Colonic mucosa (tissue), 4 donors: ENCODE results near the gene TRMT44. TPM values are rescaled to one million over a fixed set of nuclear protein-coding genes. Genes with fewer than 3 reads are reported as not detected.
"Not testable (repeated sequence)": the region's sequence is repeated elsewhere in the genome, so short reads cannot be mapped to it uniquely, and the experiment has no call there.

Experiments
- DNase-seq: peaks from one replicate; pipeline ENCODE4 v3.0.0-alpha.2; 2020
- H3K27ac ChIP-seq: fragments of 200-600 bp; one replicate; pipeline ENCODE4 v1.8.0; 2021
- H3K27me3 ChIP-seq: fragments of 200-600 bp; one replicate; pipeline ENCODE4 v1.8.0; 2021
- H3K36me3 ChIP-seq: fragments of 200-600 bp; one replicate; pipeline ENCODE4 v1.8.0; 2021
- H3K4me1 ChIP-seq: fragments of 200-600 bp; one replicate; pipeline ENCODE4 v1.8.0; 2021; ENCODE audit warnings: mild to moderate bottlenecking
- H3K4me3 ChIP-seq: fragments of 200-600 bp; one replicate; pipeline ENCODE4 v1.8.0; 2021
- H3K9ac ChIP-seq, 2 donors: one replicate each; pipeline ENCODE4 v1.7.0; 2013; ENCODE audit warnings: control low read depth in 2 of 2, low read depth in 2 of 2, low read length in 2 of 2
- H3K9me3 ChIP-seq: fragments of 200-600 bp; one replicate; pipeline ENCODE4 v1.8.0; 2021
- CTCF ChIP-seq: fragments of 200-600 bp; IDR thresholded peaks from one replicate; pipeline ENCODE4 v1.8.0; 2022; ENCODE audit warnings: antibody characterized with exemption, mild to moderate bottlenecking
- intact Hi-C: fragments of 100-400 bp; cut with DNase I; formaldehyde crosslinking; loops from one replicate; pipeline ENCODE4 v1.14.1; 2022
- total RNA-seq, 2 donors: library from RNA; stranded (reverse); fragmentation: NEBNext Ultra II Directional in 1 of 2; extraction: Animal tissue kit (Norgen Biotek cat#: 25700) in 1 of 2; gene quantifications; one replicate each; pipeline ENCODE4 v1.2.1, GENCODE V29; 2021
- donor health status: healthy.
- donor health status: DM: no; HTN: no; CAD: no.
- donor health status: DM: no; HTN: no; CAD: no.

Gene TRMT44
- total RNA-seq, 2 donors from 2014 or later, result 10.3 to 15.6 TPM

- Histone ChIP-seq H3K9ac (no peak overlapping the region), H3K36me3 (no peaks in the 10 kb centered on the region), H3K4me1 (no peaks in the 10 kb centered on the region), H3K4me3 (no peak overlapping the region), H3K9me3 (no peaks in the 10 kb centered on the region), H3K27me3 (no peaks in the 10 kb centered on the region), H3K27ac (no peak overlapping the region)
- no peak for DNase-seq
- intact Hi-C loops, result no loop called here
- no peak for TF ChIP-seq CTCF
Measured at GRCh38 chr4:8480221-8480620, 39.6 kb downstream of the TRMT44 start.

DNA sequence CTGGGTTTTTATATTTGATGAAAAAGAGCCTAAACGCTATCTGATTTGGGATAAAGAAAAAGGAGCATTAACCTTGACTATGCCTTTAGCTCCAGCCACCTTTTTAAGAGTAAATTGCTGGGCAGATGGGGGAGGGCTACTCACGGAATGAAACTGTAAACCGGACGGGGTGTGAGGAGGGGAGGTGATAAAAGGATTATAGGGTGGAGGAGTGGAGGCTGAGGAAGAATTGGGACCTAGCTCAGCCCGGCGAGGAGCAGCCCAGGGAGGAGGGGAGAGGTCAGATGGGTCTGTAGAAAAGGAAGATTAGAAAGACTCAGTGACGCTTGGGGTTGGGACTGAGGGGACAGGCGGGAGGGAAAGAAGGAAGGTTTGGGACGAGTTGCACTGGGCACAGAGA, 46.1 kb downstream of the TRMT44 start:
- H3K4me3 ChIP-seq, H3K9ac ChIP-seq, H3K4me1 ChIP-seq, intact Hi-C loops, H3K27me3 ChIP-seq, H3K36me3 ChIP-seq, DNase-seq, H3K9me3 ChIP-seq, H3K27ac ChIP-seq: not testable (repeated sequence)

DNA sequence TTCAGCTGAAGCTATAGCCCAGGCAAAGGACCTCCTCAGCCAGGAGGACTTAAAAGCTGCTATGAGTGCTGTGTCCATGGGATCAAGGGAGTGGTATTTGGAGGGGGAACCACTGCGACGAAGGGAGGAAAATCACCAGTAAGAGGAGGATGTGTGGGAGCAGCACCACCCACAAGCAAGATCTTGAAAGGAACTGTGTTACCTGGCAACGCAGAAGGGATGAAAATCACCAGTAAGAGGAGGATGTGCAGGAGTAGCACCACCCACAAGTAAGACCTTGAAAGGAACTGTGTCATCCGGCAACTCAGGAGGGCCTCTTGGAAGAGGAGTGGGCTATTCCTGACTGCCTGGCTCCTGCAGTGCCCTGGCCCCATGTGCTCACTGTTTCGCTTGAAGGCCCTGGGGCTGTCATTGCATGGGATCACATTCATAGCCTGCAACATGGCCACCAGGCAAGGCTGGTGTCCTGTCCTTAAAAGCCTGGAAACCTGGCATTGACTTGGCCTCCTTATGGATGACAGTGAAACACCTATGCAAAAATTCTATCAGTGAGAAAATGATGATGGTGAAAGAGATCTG, 48.3 kb downstream of the TRMT44 start:
- no peak overlapping the region for H3K4me3 ChIP-seq
- no peak overlapping the region for H3K27ac ChIP-seq
- no peaks in the 10 kb centered on the region for H3K36me3 ChIP-seq
- H3K9ac ChIP-seq, result no peak overlapping the region
- no peaks in the 10 kb centered on the region for H3K9me3 ChIP-seq
- intact Hi-C loops, result no loop called here
- no peaks in the 10 kb centered on the region for H3K27me3 ChIP-seq
- H3K4me1 ChIP-seq, result no peaks in the 10 kb centered on the region
- no peak for TF ChIP-seq CTCF
- no peak for DNase-seq

DNA sequence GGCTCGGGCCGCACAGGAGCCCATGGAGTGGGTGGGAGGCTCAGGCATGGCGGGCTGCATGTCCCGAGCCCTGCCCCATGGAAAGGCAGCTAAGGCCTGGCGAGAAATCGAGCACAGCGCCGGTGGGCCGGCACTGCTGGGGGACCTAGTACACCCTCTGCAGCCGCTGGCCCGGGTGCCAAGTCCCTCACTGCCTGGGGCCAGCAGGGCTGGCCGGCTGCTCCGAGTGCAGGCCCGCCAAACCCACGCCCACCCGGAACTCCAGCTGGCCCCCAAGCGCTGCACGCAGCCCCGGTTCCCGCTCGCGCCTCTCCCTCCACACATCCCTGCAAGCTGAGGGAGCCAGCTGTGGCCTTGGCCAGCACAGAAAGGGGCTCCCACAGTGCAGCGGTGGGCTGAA, 50.9 kb downstream of the TRMT44 start:
- H3K4me3 ChIP-seq, H3K36me3 ChIP-seq, intact Hi-C loops, H3K27ac ChIP-seq, DNase-seq, H3K9me3 ChIP-seq, H3K27me3 ChIP-seq, H3K4me1 ChIP-seq, H3K9ac ChIP-seq: not testable (repeated sequence)

DNA sequence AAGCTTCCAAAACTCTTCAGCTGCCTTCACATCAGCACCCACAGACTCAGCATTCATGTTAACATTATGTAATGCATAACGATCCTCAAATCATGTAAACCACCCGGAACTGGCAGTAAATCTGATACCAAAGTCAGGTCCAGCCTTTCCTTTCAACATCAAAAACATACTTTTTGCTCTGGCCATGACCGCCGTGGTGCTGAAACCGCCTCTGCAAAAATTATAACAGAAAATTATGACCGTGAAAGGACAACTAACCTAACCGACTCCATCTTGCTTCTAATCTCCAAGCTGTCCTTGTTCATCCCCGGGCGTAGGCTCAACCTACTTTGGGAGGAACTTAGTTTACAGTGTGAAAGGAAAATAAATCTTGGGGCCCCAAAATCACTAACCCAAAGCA, 51.6 kb downstream of the TRMT44 start:
- no peaks in the 10 kb centered on the region for H3K27me3 ChIP-seq
- no peaks in the 10 kb centered on the region for H3K9me3 ChIP-seq
- intact Hi-C loops, result no loop called here
- no peaks in the 10 kb centered on the region for H3K36me3 ChIP-seq
- no peak overlapping the region for H3K27ac ChIP-seq
- no peak for DNase-seq
- no peaks in the 10 kb centered on the region for H3K4me1 ChIP-seq
- no peak for TF ChIP-seq CTCF
- no peak overlapping the region for H3K4me3 ChIP-seq
- H3K9ac ChIP-seq, result no peak overlapping the region

GRCh38 chr4:8493484-8493883, 52.9 kb downstream of the TRMT44 start:
- intact Hi-C loops, result no loop called here
- no peak for TF ChIP-seq CTCF
- Histone ChIP-seq H3K9me3 (no peaks in the 10 kb centered on the region), H3K4me3 (no peak overlapping the region), H3K9ac (no peak overlapping the region), H3K4me1 (no peaks in the 10 kb centered on the region), H3K27ac (no peak overlapping the region), H3K36me3 (no peaks in the 10 kb centered on the region), H3K27me3 (no peaks in the 10 kb centered on the region)
- no peak for DNase-seq
